GM23338 (cell line): ENCODE data around the gene USP50. TPM values are rescaled to one million over a fixed set of nuclear protein-coding genes. Genes with fewer than 3 reads are reported as not detected.
A peak's percentile ranks its signal among the peaks of the same experiment; 100 is the strongest.

Experiments used
- ATAC-seq: fragments of 200-7000 bp; cut with Tn5 transposase; 3 replicates; pipeline ENCODE4 v1.9.1; 2020
- DNase-seq: peaks from one replicate; pipeline ENCODE4 v3.0.0-alpha.2; 2015; ENCODE audit warnings: low spot score
- H2AFZ ChIP-seq: fragments of 200-600 bp; sonication (generic); 2 replicates; pipeline ENCODE4 v1.8.0; 2016; ENCODE audit warnings: antibody characterized with exemption, mild to moderate bottlenecking, moderate library complexity
- H3F3A ChIP-seq: fragments of 200-600 bp; sonication (generic); replicated peaks from 2 replicates; pipeline ENCODE4 v1.8.0; 2017; ENCODE audit warnings: antibody characterized with exemption, mixed run types, low read depth
- H3K27ac ChIP-seq: fragments of 200-600 bp; sonication (generic); 2 replicates; pipeline ENCODE4 v1.6.1; 2016; ENCODE audit warnings: low read depth
- H3K27me3 ChIP-seq: fragments of 200-600 bp; sonication (generic); 2 replicates; pipeline ENCODE4 v1.8.0; 2016; ENCODE audit warnings: mild to moderate bottlenecking, mixed run types, moderate library complexity; ENCODE audit not compliant: insufficient read depth
- H3K36me3 ChIP-seq: fragments of 200-600 bp; sonication (generic); 2 replicates; pipeline ENCODE4 v1.8.0; 2016; ENCODE audit warnings: mild to moderate bottlenecking; ENCODE audit not compliant: insufficient read depth
- H3K4me1 ChIP-seq: fragments of 200-600 bp; sonication (generic); 2 replicates; pipeline ENCODE4 v1.8.0; 2016; ENCODE audit warnings: mild to moderate bottlenecking, moderate library complexity; ENCODE audit not compliant: insufficient read depth
- H3K4me2 ChIP-seq: fragments of 200-600 bp; sonication (generic); 2 replicates; pipeline ENCODE4 v1.7.1; 2017; ENCODE audit warnings: mixed run types
- H3K4me3 ChIP-seq: fragments of 200-600 bp; sonication (generic); 2 replicates; pipeline ENCODE4 v1.6.1; 2016; ENCODE audit warnings: mixed run types
- H3K79me2 ChIP-seq: fragments of 200-600 bp; sonication (generic); replicated peaks from 2 replicates; pipeline ENCODE4 v1.8.0; 2017; ENCODE audit warnings: mild to moderate bottlenecking; ENCODE audit not compliant: insufficient read depth
- H3K9me2 ChIP-seq: fragments of 200-600 bp; sonication (generic); 2 replicates; pipeline ENCODE4 v1.8.0; 2017; ENCODE audit not compliant: insufficient read depth
- H4K20me1 ChIP-seq: fragments of 200-600 bp; sonication (generic); replicated peaks from 2 replicates; pipeline ENCODE4 v1.8.0; 2017; ENCODE audit warnings: mild to moderate bottlenecking; ENCODE audit not compliant: insufficient read depth
- H3K27ac Mint-ChIP-seq: 2 replicates; pipeline ENCODE4 v1.8.0; 2020; ENCODE audit warnings: inconsistent platforms, mild to moderate bottlenecking, moderate library complexity, mixed read lengths
- H3K27me3 Mint-ChIP-seq: 3 replicates; pipeline ENCODE4 v1.8.0; 2022; ENCODE audit warnings: low read depth, mild to moderate bottlenecking, moderate library complexity, mixed read lengths, inconsistent platforms; ENCODE audit not compliant: insufficient read depth, poor library complexity
- H3K36me3 Mint-ChIP-seq: 3 replicates; pipeline ENCODE4 v1.8.0; 2021; ENCODE audit warnings: low read depth, mild to moderate bottlenecking, inconsistent platforms, moderate library complexity, mixed read lengths
- H3K4me1 Mint-ChIP-seq: 3 replicates; pipeline ENCODE4 v1.8.0; 2020; ENCODE audit warnings: mild to moderate bottlenecking, inconsistent platforms, mixed read lengths
- H3K4me3 Mint-ChIP-seq: 3 replicates; pipeline ENCODE4 v1.8.0; 2021; ENCODE audit warnings: moderate library complexity, mild to moderate bottlenecking, inconsistent platforms, mixed read lengths
- H3K9me3 Mint-ChIP-seq: 3 replicates; pipeline ENCODE4 v1.8.0; 2020; ENCODE audit warnings: moderate library complexity, mild to moderate bottlenecking, inconsistent platforms, mixed read lengths
- CTCF ChIP-seq, 2 experiments: fragments of 200-600 bp in 1 of 2; sonication (generic) in 1 of 2; conservative IDR thresholded peaks; 2 replicates each; pipeline versions ENCODE4 v1.5.1 to v1.6.1; 2016 to 2017; ENCODE audit warnings: antibody characterized with exemption in 2 of 2, low read depth in 2 of 2, mild to moderate bottlenecking in 2 of 2, moderate library complexity in 1 of 2
- EZH2 ChIP-seq: fragments of 200-600 bp; sonication (generic); IDR thresholded peaks from one replicate; pipeline ENCODE4 v1.8.0; 2017; ENCODE audit warnings: antibody characterized with exemption, mild to moderate bottlenecking, low read depth; ENCODE audit not compliant: unreplicated experiment
- NANOG ChIP-seq: IDR thresholded peaks from 2 replicates; pipeline ENCODE4 v1.6.1; 2016; ENCODE audit warnings: antibody characterized with exemption, borderline replicate concordance
- ZNF462 ChIP-seq: fragments of 250-450 bp; sonication (Bioruptor Pico); IDR thresholded peaks from 2 replicates; pipeline ENCODE4 v1.5.0; 2020; ENCODE audit warnings: mild to moderate bottlenecking, moderate library complexity
- polyA plus RNA-seq: library from polyadenylated mRNA; unstranded; fragments of >200 nt; fragmentation: Nextera tagmentation; extraction: Ambion mirVana; gene quantifications from 2 replicates; pipeline ENCODE4 v1.2.1, GENCODE V29; 2016
- total RNA-seq: library from RNA; depleted of rRNA; stranded (reverse); fragments of >200 nt; shearing (Covaris generic); gene quantifications from 2 replicates; pipeline ENCODE4 v1.2.3, GENCODE V29; 2014

USP50 gene
- total and polyA plus RNA-seq, 2 experiments from 2014 or later = 6.3 TPM; not detected in 1

- H3K4me3 ChIP-seq = no peak overlapping the region
- H4K20me1 ChIP-seq = 0 out of 2 replicates have a peak, but pooled peaks cover 5% of the 10 kb centered on the region
- H3F3A ChIP-seq = no peaks in the 10 kb centered on the region
- H3K4me1 ChIP-seq = no peaks in the 10 kb centered on the region
- no peak overlapping the region for H2AFZ ChIP-seq
- H3K79me2 ChIP-seq = no peaks in the 10 kb centered on the region
- Mint-ChIP-seq H3K27me3 (peaks cover 3% of the 10 kb centered on the region), H3K4me3 (no peak overlapping the region), H3K27ac (no peak overlapping the region), H3K36me3 (peaks cover 41% of the 10 kb centered on the region), H3K4me1 (no peaks in the 10 kb centered on the region), H3K9me3 (no peaks in the 10 kb centered on the region)
- no peaks in the 10 kb centered on the region for H3K9me2 ChIP-seq
- no peak overlapping the region for H3K4me2 ChIP-seq
- no peaks in the 10 kb centered on the region for H3K27me3 ChIP-seq
- no peak for TF ChIP-seq NANOG
- no peak overlapping the region for H3K27ac ChIP-seq
- H3K36me3 ChIP-seq = peaks cover 19% of the 10 kb centered on the region
- ATAC-seq (no peak), DNase-seq (no peak)
These were observed 61.7 kb downstream of the USP50 start for GRCh38 chr15:50484781-50485180.

DNA sequence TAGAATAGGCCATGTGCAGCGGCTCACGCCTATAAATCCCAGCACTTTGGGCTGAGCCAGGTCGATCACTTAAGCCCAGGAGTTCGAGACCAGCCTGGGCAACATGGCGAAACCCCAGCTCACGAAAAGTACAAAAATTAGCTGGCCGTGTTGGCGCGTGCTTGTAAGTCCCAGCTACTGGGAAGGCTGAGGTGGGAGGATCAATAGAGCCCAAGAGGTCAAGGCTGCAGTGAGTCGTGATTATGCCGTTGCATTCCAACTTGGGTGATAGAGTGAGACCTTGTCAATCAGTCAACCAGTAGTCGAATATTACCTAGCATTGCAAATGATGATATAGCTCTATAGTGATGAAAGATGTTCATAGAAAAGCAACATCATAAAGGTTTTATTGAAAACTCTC is 70.3 kb downstream of the USP50 start:
- no peak overlapping the region for H3K4me2 ChIP-seq
- H3K4me1 ChIP-seq = no peaks in the 10 kb centered on the region
- H3F3A ChIP-seq = no peaks in the 10 kb centered on the region
- TF ChIP-seq ZNF462 (CRISPR knock-in tag) = no peak
- no peak for TF ChIP-seq CTCF (conservative IDR thresholded peaks at IDR 0.05; ENCODE audit: low read depth in 2 of 2)
- TF ChIP-seq NANOG = no peak
- no peak for TF ChIP-seq EZH2
- peaks cover 7% of the 10 kb centered on the region for H3K36me3 ChIP-seq
- no peaks in the 10 kb centered on the region for H3K9me3 Mint-ChIP-seq
- H2AFZ ChIP-seq = no peak overlapping the region
- H3K4me1 Mint-ChIP-seq = no peaks in the 10 kb centered on the region
- no peaks in the 10 kb centered on the region for H3K9me2 ChIP-seq
- no peak overlapping the region for H3K4me3 ChIP-seq
- ATAC-seq (no peak), DNase-seq (no peak)
- H3K79me2 ChIP-seq = no peaks in the 10 kb centered on the region; the same call in 1 of the 2 replicates
- no peak overlapping the region for H3K27ac Mint-ChIP-seq
- 0 out of 2 replicates have a peak, but pooled peaks cover under 1% of the 10 kb centered on the region for H4K20me1 ChIP-seq
- no peaks in the 10 kb centered on the region for H3K27me3 ChIP-seq
- no peaks in the 10 kb centered on the region for H3K27me3 Mint-ChIP-seq
- no peak overlapping the region for H3K4me3 Mint-ChIP-seq
- H3K27ac ChIP-seq = peak overlapping the region; percentile 45; the same call in 1 of the 2 replicates
- peaks cover 31% of the 10 kb centered on the region for H3K36me3 Mint-ChIP-seq
